ENCODE measurements around the gene KRTAP10-2.
"Not testable (repeated sequence)": the region's sequence is repeated elsewhere in the genome, so short reads cannot be mapped to it uniquely, and the experiment has no call there.

The KRTAP10-2 gene

GRCh38 chr21:44567481-44568171, 16.3 kb upstream of the KRTAP10-2 start:
- no peak for DNase-seq (ENCODE audit: low read depth in 2 of 2)

- DNase-seq (ENCODE audit: low read depth in 2 of 2), result no peak
Measured at GRCh38 chr21:44566403-44566802, 15.1 kb upstream of the KRTAP10-2 start.

- DNase-seq (ENCODE audit: low read depth in 2 of 2), result no peak
Measured at GRCh38 chr21:44564886-44565598, 13.7 kb upstream of the KRTAP10-2 start.

GRCh38 chr21:44564099-44564498, 12.8 kb upstream of the KRTAP10-2 start:
- DNase-seq (ENCODE audit: low read depth in 2 of 2), result no peak

GRCh38 chr21:44558695-44559094, 7.4 kb upstream of the KRTAP10-2 start, which contains the start of gene KRTAP10-3:
KRTAP10-3 (minus strand) TSS chr21:44558795; CDS start chr21:44558715, 80 bp downstream.
- no peak for DNase-seq (ENCODE audit: low read depth in 2 of 2)

- DNase-seq (ENCODE audit: low read depth in 2 of 2), result not testable (repeated sequence)
Measured at GRCh38 chr21:44558329-44558675, 7.0 kb upstream of the KRTAP10-2 start.

GRCh38 chr21:44557491-44558328, 6.4 kb upstream of the KRTAP10-2 start:
- DNase-seq (ENCODE audit: low read depth in 2 of 2), result no peak

GRCh38 chr21:44556879-44557278, 5.6 kb upstream of the KRTAP10-2 start:
- no peak for DNase-seq (ENCODE audit: low read depth in 2 of 2)

- DNase-seq (ENCODE audit: low read depth in 2 of 2), result no peak
Measured at GRCh38 chr21:44555200-44555875, 4.0 kb upstream of the KRTAP10-2 start.

- no peak for DNase-seq (ENCODE audit: low read depth in 2 of 2)
Measured at GRCh38 chr21:44552681-44553080, 1.4 kb upstream of the KRTAP10-2 start.

- no peak for DNase-seq (ENCODE audit: low read depth in 2 of 2)
Measured at GRCh38 chr21:44552136-44552535, 831 bp upstream of the KRTAP10-2 start.

GRCh38 chr21:44550807-44551206, 498 bp downstream of the KRTAP10-2 start:
- DNase-seq (ENCODE audit: low read depth in 2 of 2), result no peak

- DNase-seq (ENCODE audit: low read depth in 2 of 2), result not testable (repeated sequence)
Measured at GRCh38 chr21:44550285-44550684, 1.0 kb downstream of the KRTAP10-2 start.

GRCh38 chr21:44549525-44550211, 1.6 kb downstream of the KRTAP10-2 start:
- no peak for DNase-seq (ENCODE audit: low read depth in 2 of 2)

- DNase-seq (ENCODE audit: low read depth in 2 of 2), result no peak
Measured at GRCh38 chr21:44548922-44549321, 2.4 kb downstream of the KRTAP10-2 start.

GRCh38 chr21:44548381-44548780, 2.9 kb downstream of the KRTAP10-2 start:
- DNase-seq (ENCODE audit: low read depth in 2 of 2), result no peak

- DNase-seq (ENCODE audit: low read depth in 2 of 2), result peak in 1 of 2 donors; percentile 12
Measured at GRCh38 chr21:44547656-44548331, 3.5 kb downstream of the KRTAP10-2 start.

GRCh38 chr21:44544566-44544965, 6.7 kb downstream of the KRTAP10-2 start:
- DNase-seq (ENCODE audit: low read depth in 2 of 2), result no peak

GRCh38 chr21:44542716-44543115, 8.6 kb downstream of the KRTAP10-2 start:
- DNase-seq (ENCODE audit: low read depth in 2 of 2), result no peak

GRCh38 chr21:44540741-44541288, 10.5 kb downstream of the KRTAP10-2 start:
- DNase-seq (ENCODE audit: low read depth in 2 of 2), result no peak

All from activated CD8-positive, alpha-beta memory T cell treated with anti-CD3 and anti-CD28 coated beads for 4 hours (primary cell).